Natural killer cell treated with Interleukin-12 subunit alpha and Interleukin-12 subunit beta and Interleukin-15 and Interleukin-18, amount 100 ng/mL, for 72 hours (primary cell): ENCODE results near the gene SLC23A2. TPM values are rescaled to one million over a fixed set of nuclear protein-coding genes. Genes with fewer than 3 reads are reported as not detected.
"Not testable (repeated sequence)": the region's sequence is repeated elsewhere in the genome, so short reads cannot be mapped to it uniquely, and the experiment has no call there.

Experiments used
- ATAC-seq, 2 donors: fragments of 150-1000 bp; cut with Tn5 transposase in 1 of 2; sonication (Bioruptor Pico), chemical (Tn5 transposase) in 1 of 2; 2 replicates each; pipeline ENCODE4 v1.10.0; 2021
- DNase-seq: peaks from one replicate; pipeline ENCODE4 v3.0.0; 2022; ENCODE audit warnings: low spot score
- H3K27ac Mint-ChIP-seq, 2 donors: 1 replicate in 1 of 2; 2 replicates in 1 of 2; pipeline ENCODE4 v1.8.0; 2022; ENCODE audit warnings: mixed read lengths in 2 of 2, mild to moderate bottlenecking in 1 of 2, moderate library complexity in 1 of 2
- H3K27me3 Mint-ChIP-seq, 2 donors: 1 replicate in 1 of 2; 2 replicates in 1 of 2; pipeline ENCODE4 v1.8.0; 2022; ENCODE audit warnings: mixed read lengths in 2 of 2
- H3K36me3 Mint-ChIP-seq: one replicate; pipeline ENCODE4 v1.8.0; 2022; ENCODE audit warnings: mixed read lengths
- H3K4me1 Mint-ChIP-seq, 2 donors: 1 replicate in 1 of 2; 2 replicates in 1 of 2; pipeline ENCODE4 v1.8.0; 2022; ENCODE audit warnings: low read depth in 2 of 2, mixed read lengths in 2 of 2, mild to moderate bottlenecking in 1 of 2
- H3K4me3 Mint-ChIP-seq: one replicate; pipeline ENCODE4 v1.8.0; 2022; ENCODE audit warnings: mixed read lengths
- H3K9me3 Mint-ChIP-seq: 2 replicates; pipeline ENCODE4 v1.8.0; 2022; ENCODE audit warnings: mixed read lengths
- total RNA-seq, 2 donors: library from RNA; stranded (reverse); gene quantifications; one replicate each; pipeline ENCODE4 v1.2.3, GENCODE V29; 2022

The SLC23A2 gene
- total RNA-seq, 2 donors from 2014 or later, result 18.6 to 32.9 TPM

GRCh38 chr20:5030348-5031205, 29.3 kb upstream of the SLC23A2 start:
- ATAC-seq (no peak), DNase-seq (no peak)
- no peak overlapping the region for H3K4me3 Mint-ChIP-seq
- no peaks in the 10 kb centered on the region for H3K27me3 Mint-ChIP-seq
- no peaks in the 10 kb centered on the region for H3K4me1 Mint-ChIP-seq
- H3K36me3 Mint-ChIP-seq, result no peaks in the 10 kb centered on the region
- no peaks in the 10 kb centered on the region for H3K9me3 Mint-ChIP-seq
- no peak overlapping the region for H3K27ac Mint-ChIP-seq

- not testable (repeated sequence) for H3K36me3 Mint-ChIP-seq, H3K27ac Mint-ChIP-seq, DNase-seq, H3K4me1 Mint-ChIP-seq, H3K9me3 Mint-ChIP-seq, ATAC-seq, H3K4me3 Mint-ChIP-seq, H3K27me3 Mint-ChIP-seq
Measured at GRCh38 chr20:5028258-5029059, 27.1 kb upstream of the SLC23A2 start.

DNA sequence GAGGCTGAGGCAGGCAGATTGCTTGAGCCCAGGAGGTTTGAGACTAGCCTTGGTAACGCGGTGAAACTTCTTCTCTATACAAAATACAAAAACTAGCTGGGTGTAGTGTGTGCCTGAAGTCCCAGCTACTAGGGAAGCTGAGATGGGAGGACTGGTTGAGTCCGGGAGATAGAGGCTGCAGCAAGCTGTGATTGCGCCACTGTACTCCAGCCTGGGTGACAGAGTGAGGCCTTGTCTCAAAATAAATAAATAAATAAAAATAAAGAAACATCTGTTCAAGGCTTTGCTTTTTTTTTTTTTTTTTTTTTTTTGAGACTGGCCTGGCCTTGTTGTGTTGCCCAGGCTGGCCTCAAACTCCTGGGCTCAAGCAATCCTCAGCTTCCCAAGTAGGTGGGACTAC, 23.7 kb upstream of the SLC23A2 start:
- Mint-ChIP-seq H3K27me3 (no peaks in the 10 kb centered on the region), H3K36me3 (no peaks in the 10 kb centered on the region), H3K4me3 (no peak overlapping the region), H3K4me1 (no peaks in the 10 kb centered on the region), H3K9me3 (no peaks in the 10 kb centered on the region), H3K27ac (no peak overlapping the region)
- ATAC-seq (no peak), DNase-seq (no peak)

DNA sequence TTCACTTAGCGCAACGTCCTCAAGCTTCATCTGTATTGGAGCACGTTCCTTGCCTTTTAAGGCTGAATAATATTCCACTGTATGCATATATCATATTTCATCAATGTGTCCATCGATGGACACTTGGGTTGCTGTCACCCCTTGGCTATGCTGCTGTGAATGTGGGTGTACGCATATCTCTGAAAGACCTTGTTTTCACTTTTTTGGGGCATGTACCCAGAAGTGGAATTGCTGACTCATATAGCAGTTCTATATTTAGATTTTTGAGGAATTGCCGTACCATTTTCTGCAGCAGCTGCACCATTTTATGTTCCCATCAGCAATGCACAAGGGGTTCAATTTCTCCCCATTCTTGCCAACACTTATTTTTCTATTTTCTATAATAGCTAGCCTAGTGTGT, 22.8 kb upstream of the SLC23A2 start:
- Mint-ChIP-seq H3K4me1 (no peaks in the 10 kb centered on the region), H3K27me3 (no peaks in the 10 kb centered on the region), H3K9me3 (no peaks in the 10 kb centered on the region), H3K36me3 (no peaks in the 10 kb centered on the region), H3K4me3 (no peak overlapping the region), H3K27ac (no peak overlapping the region)
- DNase-seq (no peak), ATAC-seq (no peak)

DNA sequence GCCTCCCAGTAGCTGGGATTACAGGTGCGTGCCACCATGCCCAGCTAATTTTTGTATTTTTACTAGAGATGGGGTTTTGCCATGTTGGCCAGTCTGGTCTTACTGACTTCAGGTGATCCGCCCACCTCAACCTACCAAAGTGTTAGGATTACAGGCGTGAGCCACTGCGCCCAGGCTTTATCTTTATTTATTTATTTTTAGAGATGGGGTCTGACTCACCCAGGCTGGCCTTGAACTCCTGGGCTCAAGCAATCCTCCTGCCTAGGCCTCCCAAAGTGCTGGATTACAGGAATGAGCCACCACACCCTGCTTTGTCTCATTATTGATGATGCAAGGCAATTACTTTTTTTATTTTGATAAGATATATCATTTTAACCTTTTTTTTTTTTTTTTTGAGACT, 21.9 kb upstream of the SLC23A2 start:
- not testable (repeated sequence) for H3K4me3 Mint-ChIP-seq, H3K27me3 Mint-ChIP-seq, DNase-seq, ATAC-seq, H3K9me3 Mint-ChIP-seq, H3K4me1 Mint-ChIP-seq, H3K27ac Mint-ChIP-seq, H3K36me3 Mint-ChIP-seq

- ATAC-seq (no peak), DNase-seq (no peak)
- no peaks in the 10 kb centered on the region for H3K36me3 Mint-ChIP-seq
- H3K4me1 Mint-ChIP-seq, result no peaks in the 10 kb centered on the region
- no peaks in the 10 kb centered on the region for H3K9me3 Mint-ChIP-seq
- H3K4me3 Mint-ChIP-seq, result no peak overlapping the region
- no peak overlapping the region for H3K27ac Mint-ChIP-seq
- H3K27me3 Mint-ChIP-seq, result no peaks in the 10 kb centered on the region
Measured at GRCh38 chr20:5020760-5021159, 19.4 kb upstream of the SLC23A2 start.

- Mint-ChIP-seq H3K4me3 (no peak overlapping the region), H3K9me3 (no peaks in the 10 kb centered on the region), H3K36me3 (no peaks in the 10 kb centered on the region), H3K27me3 (no peaks in the 10 kb centered on the region), H3K4me1 (peaks cover 3 to 5% of the 10 kb centered on the region in 2 donors), H3K27ac (no peak overlapping the region)
- no peak for ATAC-seq
- no peak for DNase-seq
Measured at GRCh38 chr20:5013682-5014447, 12.6 kb upstream of the SLC23A2 start.

- no peak overlapping the region for H3K27ac Mint-ChIP-seq
- H3K4me3 Mint-ChIP-seq, result no peak overlapping the region
- peaks cover 11 to 13% of the 10 kb centered on the region in 2 donors for H3K4me1 Mint-ChIP-seq
- ATAC-seq (no peak), DNase-seq (no peak)
- H3K9me3 Mint-ChIP-seq, result no peaks in the 10 kb centered on the region
- H3K27me3 Mint-ChIP-seq, result no peaks in the 10 kb centered on the region
- H3K36me3 Mint-ChIP-seq, result no peaks in the 10 kb centered on the region
Measured at GRCh38 chr20:5008759-5009158, 7.4 kb upstream of the SLC23A2 start.

DNA sequence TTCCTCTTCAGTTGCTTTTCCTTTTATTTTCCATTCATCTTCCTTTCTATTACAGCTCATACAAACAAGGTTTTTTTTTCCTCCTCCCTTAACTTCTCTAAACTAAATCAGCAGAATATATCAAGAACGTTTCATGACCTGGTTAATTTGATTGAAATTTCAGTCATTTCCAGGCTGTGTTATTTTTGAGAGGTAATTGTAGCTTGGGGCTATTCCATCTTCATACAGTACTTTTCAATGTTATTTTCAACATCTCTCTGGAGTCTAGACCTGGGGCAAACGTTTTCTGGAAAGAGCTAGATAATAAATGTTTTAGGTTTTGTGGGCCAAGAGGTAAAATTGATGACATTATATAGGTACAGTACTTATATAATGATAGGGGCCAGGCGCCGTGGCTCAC, 4.0 kb upstream of the SLC23A2 start:
- Mint-ChIP-seq H3K27ac (no peak overlapping the region), H3K4me1 (peaks cover 20 to 23% of the 10 kb centered on the region in 2 donors)
- DNase-seq, result no peak

GRCh38 chr20:5004825-5005224, 3.5 kb upstream of the SLC23A2 start:
- H3K4me3 Mint-ChIP-seq, H3K27me3 Mint-ChIP-seq, H3K27ac Mint-ChIP-seq, H3K36me3 Mint-ChIP-seq, DNase-seq, ATAC-seq, H3K9me3 Mint-ChIP-seq: not testable (repeated sequence)
- H3K4me1 Mint-ChIP-seq, result peaks cover 23 to 28% of the 10 kb centered on the region in 2 donors

More for the DNA sequence above, 4.0 kb upstream of the SLC23A2 start:
- H3K4me3 Mint-ChIP-seq, result no peak overlapping the region
- H3K27me3 Mint-ChIP-seq, result no peaks in the 10 kb centered on the region
- ATAC-seq, result no peak
- H3K9me3 Mint-ChIP-seq, result no peaks in the 10 kb centered on the region
- no peaks in the 10 kb centered on the region for H3K36me3 Mint-ChIP-seq

- no peak for ATAC-seq
- no peaks in the 10 kb centered on the region for H3K9me3 Mint-ChIP-seq
- peaks cover 21 to 26% of the 10 kb centered on the region in 2 donors for H3K4me1 Mint-ChIP-seq
- H3K27ac Mint-ChIP-seq, result no peak overlapping the region
- H3K27me3 Mint-ChIP-seq, result no peaks in the 10 kb centered on the region
- no peak for DNase-seq
- no peak overlapping the region for H3K4me3 Mint-ChIP-seq
- H3K36me3 Mint-ChIP-seq, result no peaks in the 10 kb centered on the region
Measured at GRCh38 chr20:5003626-5004025, 2.3 kb upstream of the SLC23A2 start.

GRCh38 chr20:5002077-5002413, 735 bp upstream of the SLC23A2 start:
- Mint-ChIP-seq H3K27me3 (no peaks in the 10 kb centered on the region), H3K4me3 (peak overlapping the region; percentile 88), H3K36me3 (no peaks in the 10 kb centered on the region), H3K9me3 (no peaks in the 10 kb centered on the region), H3K27ac (peak overlapping the region; percentile 44 to 77), H3K4me1 (peaks cover 20 to 28% of the 10 kb centered on the region in 2 donors)
- DNase-seq, result no peak
- no peak for ATAC-seq

DNA sequence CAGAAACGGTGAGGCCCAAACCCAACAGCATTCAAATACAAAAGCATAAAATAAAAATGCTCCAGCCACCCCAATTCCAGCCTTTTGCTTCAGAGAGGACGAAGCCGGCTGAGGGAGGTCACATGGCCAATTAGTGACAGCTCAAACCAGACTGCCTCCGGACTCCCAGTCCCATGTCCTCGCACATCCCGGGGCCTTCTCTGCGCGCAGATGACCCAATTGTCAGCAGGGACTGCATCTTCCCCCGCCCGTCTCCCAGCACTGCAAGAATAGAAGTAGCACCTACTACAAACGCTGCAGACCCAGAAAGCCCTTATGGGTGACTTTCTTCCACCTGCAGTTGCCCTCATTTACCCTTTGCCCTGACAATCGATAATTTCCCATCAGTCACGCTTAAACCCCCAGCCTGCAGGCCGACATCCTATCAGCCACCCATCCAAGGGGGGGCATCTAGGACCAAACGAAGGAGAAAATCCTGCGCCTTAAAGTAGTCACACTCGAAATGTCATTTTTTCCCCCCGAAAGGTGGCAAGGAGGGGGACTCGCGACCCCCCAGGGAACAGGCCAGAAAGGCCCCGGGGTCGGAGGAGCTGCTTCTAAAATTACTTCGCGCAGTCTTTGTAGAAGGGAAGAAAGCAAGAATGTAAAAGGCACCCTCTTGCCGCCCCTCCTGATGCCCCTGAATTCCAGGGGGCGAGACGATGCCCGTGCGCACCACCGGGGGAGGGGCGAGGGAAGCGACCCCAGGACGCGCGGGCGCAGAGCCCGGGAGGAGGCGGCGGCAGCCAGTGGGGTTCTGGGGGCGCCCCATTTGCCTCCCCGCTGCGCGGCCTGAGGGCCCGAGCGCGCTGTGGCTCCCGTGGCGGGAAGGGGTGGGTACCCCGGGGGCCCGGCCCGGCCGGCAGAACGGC, 792 bp downstream of the SLC23A2 start:
- H3K36me3 Mint-ChIP-seq, result no peaks in the 10 kb centered on the region
- peak overlapping the region; percentile 97 for H3K4me3 Mint-ChIP-seq
- no peaks in the 10 kb centered on the region for H3K9me3 Mint-ChIP-seq
- DNase-seq (no peak), ATAC-seq (peak; percentile 64 to 67)
- peak overlapping the region; percentile 61 to 92 for H3K27ac Mint-ChIP-seq
- no peaks in the 10 kb centered on the region for H3K27me3 Mint-ChIP-seq
- H3K4me1 Mint-ChIP-seq, result peaks cover 20 to 30% of the 10 kb centered on the region in 2 donors
